ENCODE data around the gene PSMD11.
A peak's percentile ranks its signal among the peaks of the same experiment; 100 is the strongest.

The PSMD11 gene

GRCh38 chr17:32467949-32468348 lies 23.6 kb downstream of the PSMD11 start:
- DNase-seq, result no peak

DNA sequence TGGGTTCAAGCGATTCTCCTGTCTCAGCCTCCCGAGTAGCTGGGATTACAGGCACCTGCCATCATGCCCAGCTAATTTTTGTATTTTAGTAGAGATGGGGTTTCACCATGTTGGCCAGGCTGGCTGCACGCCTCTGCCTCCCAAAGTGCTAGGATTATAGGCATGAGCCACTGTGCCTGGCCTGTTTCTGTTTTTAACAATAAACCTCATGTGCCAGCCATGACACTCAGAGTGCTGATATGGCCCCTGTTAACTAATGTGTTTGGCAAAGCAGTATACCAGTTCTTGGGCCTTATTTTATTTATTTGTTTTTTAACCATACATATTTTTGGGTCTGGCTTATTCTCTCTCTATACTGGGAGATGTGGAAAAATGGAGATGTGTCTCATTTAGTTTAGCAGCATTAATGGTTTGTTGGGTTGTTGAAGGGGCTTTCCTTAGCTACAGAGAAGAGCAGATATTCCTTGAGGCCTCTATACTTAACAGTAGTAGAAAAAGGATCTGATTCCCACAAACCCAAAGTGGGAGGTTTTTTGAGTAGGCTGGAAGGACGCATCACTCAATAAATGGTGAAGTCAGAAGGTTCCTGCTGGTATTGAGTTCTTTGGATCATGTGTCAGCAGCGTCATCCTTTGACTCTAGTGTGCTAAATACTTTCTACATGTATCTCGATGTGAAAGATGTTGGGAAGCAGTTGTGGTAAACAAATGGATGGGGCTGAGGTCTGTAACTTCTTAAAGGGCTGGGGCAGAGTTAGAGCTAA lies 26.3 kb downstream of the PSMD11 start:
- DNase-seq, result no peak

GRCh38 chr17:32471652-32472051 lies 27.3 kb downstream of the PSMD11 start:
- no peak for DNase-seq

GRCh38 chr17:32475258-32475657 lies 30.9 kb downstream of the PSMD11 start:
- no peak for DNase-seq

DNA sequence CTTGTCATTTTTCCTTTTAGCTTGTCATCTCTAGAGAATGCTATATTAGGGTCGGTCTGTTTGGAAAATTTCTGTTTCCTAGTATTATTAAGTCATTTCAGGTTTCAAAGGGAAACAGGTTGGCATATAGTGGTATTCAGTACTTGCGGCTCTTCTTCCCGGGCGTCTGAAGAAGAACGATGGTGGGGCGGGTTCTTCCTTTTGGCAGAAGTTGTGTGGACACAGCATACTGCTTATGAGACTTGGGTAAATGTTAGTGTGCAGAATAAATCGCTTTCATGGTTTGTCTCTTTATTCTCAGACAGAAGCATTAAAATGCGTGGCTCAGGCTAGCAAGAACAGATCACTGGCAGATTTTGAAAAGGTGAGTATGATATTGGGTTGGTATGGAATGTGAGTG lies 32.9 kb downstream of the PSMD11 start:
- no peak for DNase-seq

- no peak for DNase-seq
Observed at GRCh38 chr17:32479074-32479617, 34.8 kb downstream of the PSMD11 start.

DNA sequence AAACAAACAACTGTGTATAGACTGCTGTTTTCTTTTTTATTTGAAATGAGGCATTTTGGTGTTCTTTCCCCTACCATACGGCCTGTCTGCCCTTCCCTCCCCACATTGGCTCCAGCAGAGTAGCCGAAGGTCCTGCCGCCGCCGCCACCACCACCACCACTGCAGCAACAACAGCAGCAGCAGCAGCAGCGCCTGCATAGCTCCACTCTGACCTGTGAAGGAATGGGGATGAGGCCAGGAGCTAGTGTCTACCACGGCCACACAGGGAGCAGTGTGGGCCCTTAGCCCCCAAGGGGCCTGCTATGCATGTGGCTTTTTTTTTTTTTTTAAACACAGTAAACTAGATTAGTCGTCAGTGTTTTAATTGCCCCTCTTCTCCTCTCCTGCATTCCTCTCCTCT lies 36.9 kb downstream of the PSMD11 start:
- no peak for DNase-seq

GRCh38 chr17:32482568-32483320 lies 38.4 kb downstream of the PSMD11 start:
- DNase-seq, result no peak

DNA sequence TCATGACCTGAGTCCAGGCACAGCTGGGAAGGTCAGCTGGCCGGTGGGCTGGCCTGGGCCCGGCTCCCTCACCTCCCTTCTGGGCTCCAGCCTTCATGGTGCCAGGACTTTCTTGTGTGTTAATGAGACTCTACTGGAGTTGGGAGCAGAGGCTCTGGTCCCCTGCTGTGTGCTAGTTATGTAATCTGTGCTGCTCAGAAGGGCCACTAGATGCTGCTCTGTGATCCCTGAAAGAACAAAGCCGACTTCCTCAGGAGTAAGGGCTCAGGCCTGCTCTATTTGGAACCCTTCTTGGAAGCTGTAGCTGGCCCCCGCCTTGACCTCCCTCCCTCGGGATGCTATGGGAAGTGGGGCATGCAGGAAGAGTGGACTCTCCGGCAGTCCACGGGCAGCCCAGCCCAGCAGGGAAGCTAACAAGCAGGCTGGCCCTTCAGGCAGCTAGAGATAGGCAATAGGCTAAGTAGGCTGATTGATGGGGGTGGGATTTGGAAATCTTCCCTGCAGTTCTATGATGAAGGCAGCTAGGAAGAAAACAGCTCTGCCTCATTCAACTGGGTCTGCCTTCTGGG lies 39.2 kb downstream of the PSMD11 start:
- no peak for DNase-seq

GRCh38 chr17:32484041-32484461 lies 39.7 kb downstream of the PSMD11 start:
- DNase-seq, result no peak

DNA sequence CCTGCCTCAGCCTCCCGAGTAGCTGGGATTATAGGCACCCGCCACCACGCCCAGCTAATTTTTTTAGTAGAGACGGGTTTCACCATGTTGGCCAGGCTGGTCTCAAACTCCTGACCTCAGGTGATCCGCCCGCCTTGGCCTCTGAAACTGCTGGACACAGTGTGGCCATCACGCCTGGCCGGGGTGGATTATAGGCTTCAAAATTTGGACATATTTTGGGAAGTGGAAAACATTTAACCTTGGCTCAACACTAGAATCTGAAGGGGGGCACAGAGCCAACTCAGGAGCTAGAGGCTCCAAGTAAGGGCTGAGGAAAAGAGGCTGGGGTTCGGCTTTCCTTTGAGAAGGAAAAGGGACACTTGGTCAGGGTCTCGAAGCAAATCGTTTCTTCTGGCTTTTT lies 40.3 kb downstream of the PSMD11 start:
- no peak for DNase-seq

DNA sequence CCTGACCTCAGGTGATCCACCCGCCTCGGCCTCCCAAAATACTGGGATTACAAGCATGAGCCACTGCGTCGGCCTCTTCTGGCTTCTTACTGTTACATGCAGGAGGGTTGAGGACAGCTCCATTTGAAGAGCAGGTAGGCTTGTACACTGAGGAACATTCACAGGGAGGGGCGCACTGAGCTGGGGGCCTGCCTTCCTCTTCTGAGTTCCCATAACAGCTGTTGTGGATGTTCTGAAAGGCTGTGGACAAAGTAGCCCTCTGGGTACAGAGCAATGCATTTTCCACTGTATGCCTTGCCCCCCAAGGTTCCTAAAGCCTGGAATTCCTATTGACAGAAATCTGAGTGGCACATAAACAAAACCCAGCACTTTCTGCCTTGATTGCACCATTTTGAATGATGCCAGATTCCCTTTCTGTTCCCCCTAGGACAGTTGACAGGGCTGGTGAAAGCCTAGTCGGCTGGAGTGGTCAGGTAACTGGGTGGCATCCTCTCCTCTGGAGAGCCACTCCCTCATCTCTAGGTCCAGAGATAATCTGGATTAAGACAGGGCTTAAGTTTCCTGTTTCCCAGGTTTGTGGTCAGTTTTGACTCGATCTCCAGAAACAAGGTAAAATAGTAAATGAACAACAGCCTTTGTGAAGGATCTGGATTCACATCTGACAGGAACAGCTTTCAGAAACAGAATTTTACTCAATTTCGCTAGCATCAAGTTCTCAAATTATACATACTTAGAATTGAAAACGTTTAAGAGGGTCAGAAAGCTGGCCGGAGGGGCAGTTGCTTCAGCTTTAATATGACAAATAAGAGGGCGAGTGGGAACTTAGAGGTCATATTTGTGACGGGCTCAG lies 41.2 kb downstream of the PSMD11 start:
- no peak for DNase-seq

GRCh38 chr17:32486111-32486700 lies 41.9 kb downstream of the PSMD11 start:
- no peak for DNase-seq

- DNase-seq, result peak; percentile 17
Observed at GRCh38 chr17:32486701-32487472, 42.6 kb downstream of the PSMD11 start, which contains the start of gene CDK5R1. TSS of gene CDK5R1 (plus strand) at chr17:32486993. CDS start at chr17:32487621, 628 bp downstream.

- no peak for DNase-seq
Observed at GRCh38 chr17:32487473-32488176, 43.3 kb downstream of the PSMD11 start.

- DNase-seq, result no peak
Observed at GRCh38 chr17:32488177-32488542, 43.9 kb downstream of the PSMD11 start.

GRCh38 chr17:32488604-32489180 lies 44.4 kb downstream of the PSMD11 start:
- no peak for DNase-seq

- no peak for DNase-seq
Observed at GRCh38 chr17:32489320-32490100, 45.2 kb downstream of the PSMD11 start.

GRCh38 chr17:32490101-32490482 lies 45.8 kb downstream of the PSMD11 start:
- DNase-seq, result no peak
